Brain microvascular endothelial cell (primary cell): ENCODE data around the gene MBOAT7.

Experiments used
- DNase-seq: peaks from one replicate; pipeline ENCODE4 v3.0.0-alpha.2; 2020
- H3K27ac ChIP-seq: fragments of 250-450 bp; sonication (Bioruptor Pico); 2 replicates; pipeline ENCODE4 v1.5.1; 2020; ENCODE audit warnings: mild to moderate bottlenecking, moderate library complexity
- H3K27me3 ChIP-seq: fragments of 250-450 bp; sonication (Bioruptor Pico); replicated peaks from 2 replicates; pipeline ENCODE4 v1.5.1; 2020; ENCODE audit warnings: mild to moderate bottlenecking
- H3K36me3 ChIP-seq: fragments of 250-450 bp; sonication (Bioruptor Pico); replicated peaks from 2 replicates; pipeline ENCODE4 v1.5.1; 2020; ENCODE audit warnings: mild to moderate bottlenecking
- H3K4me3 ChIP-seq: 2 replicates; pipeline ENCODE4 v1.5.1; 2011; ENCODE audit warnings: low read depth, mild to moderate bottlenecking, control low read depth, low read length, moderate library complexity
- in situ Hi-C: cut with HindIII; loops from 2 replicates; pipeline ENCODE4 v1.10.0; 2017; ENCODE audit warnings: low sequenced_read_pairs, low pct_ligation_motif_present
- TF ChIP-seq, protein P1 (sequence below): IDR thresholded peaks from 2 replicates; pipeline ENCODE4 v1.5.1; 2011; ENCODE audit warnings: low read depth, mild to moderate bottlenecking, moderate library complexity, low read length, control low read depth, inconsistent platforms; ENCODE audit errors: missing control alignments

The MBOAT7 gene

DNA sequence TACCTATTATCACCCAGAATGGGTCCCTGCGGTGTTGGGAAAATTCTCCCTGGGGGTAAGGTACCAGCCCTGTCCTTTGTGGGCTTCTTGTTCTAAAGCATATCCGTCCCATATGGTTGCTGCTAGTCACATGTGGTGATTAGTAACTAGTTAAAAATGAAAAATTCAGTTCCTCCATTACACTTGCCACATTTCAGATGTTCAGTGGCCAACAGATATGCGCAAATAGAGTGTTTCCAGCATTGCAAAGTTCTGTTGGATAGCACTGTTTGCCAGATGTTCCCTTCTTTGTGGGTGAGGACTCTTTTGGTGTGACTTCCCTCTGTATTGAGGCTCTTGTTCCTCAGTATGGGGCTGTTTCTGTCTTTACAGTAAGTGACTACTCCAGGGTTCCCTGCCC, 48.0 kb downstream of the MBOAT7 start:
- TF ChIP-seq, protein P1, sequence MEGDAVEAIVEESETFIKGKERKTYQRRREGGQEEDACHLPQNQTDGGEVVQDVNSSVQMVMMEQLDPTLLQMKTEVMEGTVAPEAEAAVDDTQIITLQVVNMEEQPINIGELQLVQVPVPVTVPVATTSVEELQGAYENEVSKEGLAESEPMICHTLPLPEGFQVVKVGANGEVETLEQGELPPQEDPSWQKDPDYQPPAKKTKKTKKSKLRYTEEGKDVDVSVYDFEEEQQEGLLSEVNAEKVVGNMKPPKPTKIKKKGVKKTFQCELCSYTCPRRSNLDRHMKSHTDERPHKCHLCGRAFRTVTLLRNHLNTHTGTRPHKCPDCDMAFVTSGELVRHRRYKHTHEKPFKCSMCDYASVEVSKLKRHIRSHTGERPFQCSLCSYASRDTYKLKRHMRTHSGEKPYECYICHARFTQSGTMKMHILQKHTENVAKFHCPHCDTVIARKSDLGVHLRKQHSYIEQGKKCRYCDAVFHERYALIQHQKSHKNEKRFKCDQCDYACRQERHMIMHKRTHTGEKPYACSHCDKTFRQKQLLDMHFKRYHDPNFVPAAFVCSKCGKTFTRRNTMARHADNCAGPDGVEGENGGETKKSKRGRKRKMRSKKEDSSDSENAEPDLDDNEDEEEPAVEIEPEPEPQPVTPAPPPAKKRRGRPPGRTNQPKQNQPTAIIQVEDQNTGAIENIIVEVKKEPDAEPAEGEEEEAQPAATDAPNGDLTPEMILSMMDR: no peak
- H3K27me3 ChIP-seq: no peaks in the 10 kb centered on the region
- no peak overlapping the region for H3K4me3 ChIP-seq
- no peak for DNase-seq
- in situ Hi-C loops: no loop called here
- no peak overlapping the region for H3K27ac ChIP-seq
- peaks cover 39% of the 10 kb centered on the region for H3K36me3 ChIP-seq

DNA sequence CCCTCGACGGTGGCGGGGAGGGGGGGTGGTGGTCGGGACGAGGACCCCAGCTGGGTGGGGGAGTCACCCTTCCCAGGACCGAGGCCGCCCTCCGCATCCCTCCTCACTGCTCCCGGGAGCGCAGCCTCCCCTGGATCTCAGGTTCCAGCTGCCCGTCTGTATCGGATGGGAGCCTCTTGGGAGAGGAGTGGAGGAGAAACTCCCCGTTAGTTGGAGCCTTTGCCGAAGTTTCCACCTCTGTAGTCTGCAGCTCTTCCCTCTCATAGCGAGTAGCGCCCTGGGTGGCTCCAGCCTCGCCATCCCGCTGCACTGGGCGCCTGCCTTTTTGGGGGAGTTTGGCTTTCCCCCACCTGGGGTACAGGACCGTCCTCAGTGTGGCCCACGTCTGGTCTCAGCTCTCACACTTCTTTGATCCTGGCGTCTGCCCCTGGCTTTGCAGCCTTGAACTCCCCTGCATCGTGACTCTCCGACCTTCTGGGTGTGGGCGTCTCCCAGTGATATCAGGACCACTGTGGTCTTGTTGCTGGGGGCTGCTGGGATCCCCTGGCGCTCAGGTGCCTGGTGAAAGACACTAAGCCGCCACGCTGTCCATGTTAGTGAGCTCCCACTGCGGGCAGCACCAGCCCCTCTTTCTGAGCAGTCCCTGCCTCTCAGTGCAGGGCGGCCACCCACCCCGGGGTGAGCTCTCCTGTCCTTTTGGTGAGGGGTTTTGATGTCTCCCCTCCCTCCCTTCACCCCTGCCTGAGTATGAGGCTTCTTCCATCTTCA, 50.7 kb downstream of the MBOAT7 start:
- in situ Hi-C loops: no loop called here
- no peak overlapping the region for H3K27ac ChIP-seq
- H3K27me3 ChIP-seq: no peaks in the 10 kb centered on the region
- peak overlapping the region; percentile 73 for H3K4me3 ChIP-seq
- peaks cover 12% of the 10 kb centered on the region for H3K36me3 ChIP-seq
- TF ChIP-seq, protein P1: no peak
- DNase-seq: no peak

DNA sequence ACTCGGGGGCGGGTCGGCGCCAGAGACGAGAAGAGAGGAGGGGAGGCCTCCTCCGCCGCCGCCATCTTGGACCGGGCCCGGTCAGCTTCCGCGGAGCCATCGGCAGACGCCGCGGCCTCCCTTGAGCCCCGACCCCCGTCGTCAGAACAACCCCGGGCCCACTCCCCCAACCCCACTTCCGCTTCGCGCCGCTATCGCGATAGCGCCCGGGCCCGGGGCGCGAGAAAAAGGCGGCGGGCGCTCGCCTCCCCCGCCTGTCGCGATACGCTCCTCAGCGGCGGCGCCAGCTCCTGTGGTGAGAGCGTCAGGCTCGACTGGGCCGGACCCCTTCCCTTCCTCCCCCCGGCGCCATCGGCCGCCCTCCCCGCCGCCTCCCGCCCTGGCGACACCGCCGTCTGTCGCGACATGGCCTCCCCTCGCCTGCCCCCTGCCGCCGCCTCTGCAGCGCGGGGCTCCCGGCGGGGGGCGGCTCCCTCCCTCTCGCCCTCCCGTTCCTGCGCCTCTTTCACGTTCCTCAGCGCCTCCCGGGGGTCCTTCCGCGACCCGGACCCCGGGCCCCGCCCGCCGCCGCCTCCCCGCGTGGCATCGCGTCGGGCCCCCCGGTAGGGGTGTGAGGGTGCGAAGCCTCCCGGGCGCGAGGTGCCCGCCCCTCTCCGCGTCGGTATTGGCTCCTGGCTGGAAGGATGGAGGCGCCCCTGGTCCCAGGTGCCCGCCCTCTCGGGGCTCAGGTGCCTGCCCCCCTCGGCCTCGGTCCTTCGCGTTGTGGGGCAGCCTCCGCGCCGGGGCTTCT, 51.5 kb downstream of the MBOAT7 start, which contains the start of gene CNOT3:
TSS of gene CNOT3 (plus strand) at position 64 of the 790 bp plus-strand sequence. CDS start 5,217 bp downstream, outside the sequence.
- no peak for DNase-seq
- Histone ChIP-seq H3K27ac (peak within 1 kb of the TSS; percentile 91), H3K27me3 (no peaks in the 10 kb centered on the region), H3K4me3 (peak within 1 kb of the TSS; percentile 73), H3K36me3 (peaks cover 5% of the 10 kb centered on the region)
- TF ChIP-seq, protein P1: no peak
- in situ Hi-C loops: no loop called here

DNA sequence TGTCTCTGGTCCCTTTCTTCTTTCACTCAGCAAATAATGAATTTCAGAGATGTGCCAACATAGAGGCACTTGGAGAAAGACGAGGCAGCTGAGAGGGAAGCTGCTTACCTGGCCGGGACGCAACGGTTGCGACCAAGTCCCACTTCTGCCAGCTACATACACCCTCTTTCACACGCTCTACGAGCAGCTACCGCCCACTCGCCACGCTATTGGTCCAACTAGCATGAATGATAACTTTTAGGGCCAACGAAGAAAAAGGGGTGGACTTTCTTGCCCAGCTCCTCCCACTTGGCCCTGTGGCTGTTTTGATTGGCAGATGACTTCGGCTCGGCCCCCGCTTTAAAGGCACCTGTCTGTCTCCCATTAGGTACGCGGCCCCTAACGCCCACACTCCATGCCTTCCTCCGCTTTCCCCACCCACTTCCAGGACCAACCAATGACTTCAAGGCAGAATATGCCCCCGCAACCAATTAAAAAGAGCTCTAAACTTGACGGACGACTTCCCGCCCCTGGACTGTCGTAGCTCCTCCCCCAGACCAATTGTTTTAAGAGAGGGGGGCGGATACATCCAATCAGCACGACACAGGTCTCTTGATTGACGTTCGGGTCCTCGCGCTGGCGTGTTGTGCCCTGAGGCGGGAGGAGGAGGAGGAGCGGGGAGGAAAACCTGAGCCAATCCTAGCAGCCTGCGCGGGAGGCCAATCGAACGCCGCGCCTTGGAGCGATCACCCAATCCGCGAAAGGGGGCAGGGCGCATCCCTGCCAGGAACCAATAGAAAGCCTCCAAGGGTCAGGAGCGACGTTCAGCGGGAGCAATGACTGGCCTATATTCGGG, 52.3 kb downstream of the MBOAT7 start:
- peak overlapping the region; percentile 73 for H3K4me3 ChIP-seq
- no peaks in the 10 kb centered on the region for H3K36me3 ChIP-seq
- TF ChIP-seq, protein P1: no peak
- in situ Hi-C loops: no loop called here
- no peaks in the 10 kb centered on the region for H3K27me3 ChIP-seq
- H3K27ac ChIP-seq: peak overlapping the region; percentile 91
- peak; percentile 100 for DNase-seq

DNA sequence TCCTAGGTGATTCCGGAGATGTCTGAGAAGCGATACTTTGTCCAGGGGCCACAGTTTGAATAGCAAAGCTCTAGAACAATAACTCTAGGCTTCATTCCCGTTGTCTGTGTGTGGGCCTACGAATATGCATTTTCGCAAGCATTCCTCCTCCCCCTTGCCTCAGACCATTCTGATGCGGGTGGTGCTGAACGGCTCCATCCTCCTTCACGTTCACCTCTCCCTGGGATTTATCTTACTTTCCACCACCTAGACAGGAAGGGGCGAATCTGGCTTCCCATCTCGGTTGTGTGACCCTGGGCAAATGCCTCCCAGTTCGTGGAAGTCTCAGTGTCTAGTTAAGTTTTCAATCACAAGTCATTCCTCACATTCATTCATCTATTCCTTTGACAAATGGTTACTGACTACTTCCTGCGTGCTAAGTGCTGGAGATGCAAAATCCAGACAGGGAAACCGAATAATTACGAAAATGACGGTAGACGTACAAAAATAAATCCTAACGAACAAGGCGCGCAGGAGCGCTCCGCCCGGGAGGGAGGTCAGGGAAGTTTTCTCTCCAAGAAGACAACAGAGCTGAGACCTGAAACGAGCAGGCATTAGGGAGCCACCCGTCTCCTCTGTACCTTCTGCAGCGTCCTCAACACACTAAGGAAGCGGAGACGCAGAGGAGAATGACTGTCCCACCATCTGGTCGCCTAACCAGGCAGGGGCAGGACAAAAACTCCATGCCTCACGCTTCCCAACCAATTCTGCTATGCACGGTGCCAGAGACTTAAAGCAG, 53.1 kb downstream of the MBOAT7 start:
- H3K27me3 ChIP-seq: no peaks in the 10 kb centered on the region
- DNase-seq: no peak
- peaks cover 4% of the 10 kb centered on the region for H3K36me3 ChIP-seq
- H3K4me3 ChIP-seq: peak overlapping the region; percentile 65
- in situ Hi-C loops: no loop called here
- TF ChIP-seq, protein P1: no peak
- H3K27ac ChIP-seq: no peak overlapping the region
